ENCODE measurements around the gene RNF169.

The RNF169 gene

GRCh38 chr11:74730571-74731260 is 17.9 kb upstream of the RNF169 start:
- H3K4me3 ChIP-seq (ENCODE audit: low read depth, low read length), result peak overlapping the region; percentile 66
- no peaks in the 10 kb centered on the region for H3K36me3 ChIP-seq (ENCODE audit: control insufficient read depth, insufficient read depth, low read length)
- no peaks in the 10 kb centered on the region for H3K9me3 ChIP-seq (ENCODE audit: control insufficient read depth, insufficient read depth, low read length)
- H3K27me3 ChIP-seq (ENCODE audit: control insufficient read depth, insufficient read depth, low read length), result peaks cover 71% of the 10 kb centered on the region
- H3K27ac ChIP-seq (ENCODE audit: low read depth, low read length), result no peak overlapping the region
- no peaks in the 10 kb centered on the region; the same call in 1 of the 2 replicates for H3K4me1 ChIP-seq (ENCODE audit: control insufficient read depth, insufficient read depth, low read length)
- no peak overlapping the region for H3K9ac ChIP-seq (ENCODE audit: low read depth, low read length)

GRCh38 chr11:74731301-74732094 is 17.2 kb upstream of the RNF169 start, which contains the start of gene CHRDL2:
TSS of gene CHRDL2 (minus strand) at chr11:74731426. CDS start at chr11:74730888, 538 bp downstream.
- Histone ChIP-seq H3K4me1 (ENCODE audit: control insufficient read depth, insufficient read depth, low read length) (no peaks in the 10 kb centered on the region; the same call in 1 of the 2 replicates), H3K4me3 (ENCODE audit: low read depth, low read length) (peak within 1 kb of the TSS; percentile 66), H3K9me3 (ENCODE audit: control insufficient read depth, insufficient read depth, low read length) (no peaks in the 10 kb centered on the region), H3K27ac (ENCODE audit: low read depth, low read length) (no peak within 1 kb of the TSS), H3K9ac (ENCODE audit: low read depth, low read length) (no peak within 1 kb of the TSS), H3K27me3 (ENCODE audit: control insufficient read depth, insufficient read depth, low read length) (peaks cover 71% of the 10 kb centered on the region), H3K36me3 (ENCODE audit: control insufficient read depth, insufficient read depth, low read length) (no peaks in the 10 kb centered on the region)

GRCh38 chr11:74734559-74734925 is 14.1 kb upstream of the RNF169 start:
- H3K9me3 ChIP-seq (ENCODE audit: control insufficient read depth, insufficient read depth, low read length), result no peaks in the 10 kb centered on the region
- H3K9ac ChIP-seq (ENCODE audit: low read depth, low read length), result no peak overlapping the region

GRCh38 chr11:74735365-74735928 is 13.2 kb upstream of the RNF169 start:
- no peaks in the 10 kb centered on the region; the same call in 1 of the 2 replicates for H3K4me1 ChIP-seq (ENCODE audit: control insufficient read depth, insufficient read depth, low read length)
- H3K27ac ChIP-seq (ENCODE audit: low read depth, low read length), result no peak overlapping the region
- no peaks in the 10 kb centered on the region for H3K36me3 ChIP-seq (ENCODE audit: control insufficient read depth, insufficient read depth, low read length)
- H3K9me3 ChIP-seq (ENCODE audit: control insufficient read depth, insufficient read depth, low read length), result peaks cover 6% of the 10 kb centered on the region
- H3K9ac ChIP-seq (ENCODE audit: low read depth, low read length), result no peak overlapping the region
- H3K27me3 ChIP-seq (ENCODE audit: control insufficient read depth, insufficient read depth, low read length), result peaks cover 41% of the 10 kb centered on the region
- no peak overlapping the region for H3K4me3 ChIP-seq (ENCODE audit: low read depth, low read length)

More at GRCh38 chr11:74734559-74734925, 14.1 kb upstream of the RNF169 start:
- no peak overlapping the region for H3K27ac ChIP-seq (ENCODE audit: low read depth, low read length)
- no peaks in the 10 kb centered on the region; the same call in 1 of the 2 replicates for H3K4me1 ChIP-seq (ENCODE audit: control insufficient read depth, insufficient read depth, low read length)
- H3K27me3 ChIP-seq (ENCODE audit: control insufficient read depth, insufficient read depth, low read length), result peaks cover 50% of the 10 kb centered on the region
- no peak overlapping the region for H3K4me3 ChIP-seq (ENCODE audit: low read depth, low read length)
- H3K36me3 ChIP-seq (ENCODE audit: control insufficient read depth, insufficient read depth, low read length), result no peaks in the 10 kb centered on the region

GRCh38 chr11:74736031-74736430 is 12.6 kb upstream of the RNF169 start:
- Histone ChIP-seq H3K4me3 (ENCODE audit: low read depth, low read length) (no peak overlapping the region), H3K36me3 (ENCODE audit: control insufficient read depth, insufficient read depth, low read length) (no peaks in the 10 kb centered on the region), H3K27me3 (ENCODE audit: control insufficient read depth, insufficient read depth, low read length) (peaks cover 35% of the 10 kb centered on the region), H3K4me1 (ENCODE audit: control insufficient read depth, insufficient read depth, low read length) (no peaks in the 10 kb centered on the region), H3K9ac (ENCODE audit: low read depth, low read length) (no peak overlapping the region), H3K27ac (ENCODE audit: low read depth, low read length) (no peak overlapping the region), H3K9me3 (ENCODE audit: control insufficient read depth, insufficient read depth, low read length) (peaks cover 6% of the 10 kb centered on the region)

- no peak overlapping the region for H3K27ac ChIP-seq (ENCODE audit: low read depth, low read length)
- no peaks in the 10 kb centered on the region for H3K4me1 ChIP-seq (ENCODE audit: control insufficient read depth, insufficient read depth, low read length)
- no peak overlapping the region for H3K4me3 ChIP-seq (ENCODE audit: low read depth, low read length)
- H3K9ac ChIP-seq (ENCODE audit: low read depth, low read length), result no peak overlapping the region
- peaks cover 6% of the 10 kb centered on the region for H3K9me3 ChIP-seq (ENCODE audit: control insufficient read depth, insufficient read depth, low read length)
- 0 out of 2 replicates have a peak, but pooled peaks cover 3% of the 10 kb centered on the region for H3K27me3 ChIP-seq (ENCODE audit: control insufficient read depth, insufficient read depth, low read length)
- no peaks in the 10 kb centered on the region for H3K36me3 ChIP-seq (ENCODE audit: control insufficient read depth, insufficient read depth, low read length)
Measured at GRCh38 chr11:74739546-74740270, 8.9 kb upstream of the RNF169 start.

GRCh38 chr11:74742070-74742469 is 6.6 kb upstream of the RNF169 start:
- Histone ChIP-seq H3K9me3 (ENCODE audit: control insufficient read depth, insufficient read depth, low read length) (peaks cover 6% of the 10 kb centered on the region), H3K9ac (ENCODE audit: low read depth, low read length) (no peak overlapping the region), H3K36me3 (ENCODE audit: control insufficient read depth, insufficient read depth, low read length) (no peaks in the 10 kb centered on the region), H3K4me1 (ENCODE audit: control insufficient read depth, insufficient read depth, low read length) (0 out of 2 replicates have a peak, but pooled peaks cover 3% of the 10 kb centered on the region), H3K27ac (ENCODE audit: low read depth, low read length) (no peak overlapping the region), H3K4me3 (ENCODE audit: low read depth, low read length) (no peak overlapping the region), H3K27me3 (ENCODE audit: control insufficient read depth, insufficient read depth, low read length) (no peaks in the 10 kb centered on the region)

GRCh38 chr11:74743640-74744039 is 5.0 kb upstream of the RNF169 start:
- Histone ChIP-seq H3K9me3 (ENCODE audit: control insufficient read depth, insufficient read depth, low read length) (peaks cover 6% of the 10 kb centered on the region), H3K27me3 (ENCODE audit: control insufficient read depth, insufficient read depth, low read length) (no peaks in the 10 kb centered on the region), H3K4me1 (ENCODE audit: control insufficient read depth, insufficient read depth, low read length) (peaks cover 10% of the 10 kb centered on the region), H3K4me3 (ENCODE audit: low read depth, low read length) (no peak overlapping the region), H3K9ac (ENCODE audit: low read depth, low read length) (no peak overlapping the region), H3K27ac (ENCODE audit: low read depth, low read length) (no peak overlapping the region), H3K36me3 (ENCODE audit: control insufficient read depth, insufficient read depth, low read length) (no peaks in the 10 kb centered on the region)

GRCh38 chr11:74744277-74744676 is 4.4 kb upstream of the RNF169 start:
- Histone ChIP-seq H3K27ac (ENCODE audit: low read depth, low read length) (no peak overlapping the region), H3K9me3 (ENCODE audit: control insufficient read depth, insufficient read depth, low read length) (peaks cover 6% of the 10 kb centered on the region), H3K4me3 (ENCODE audit: low read depth, low read length) (no peak overlapping the region), H3K4me1 (ENCODE audit: control insufficient read depth, insufficient read depth, low read length) (peaks cover 10% of the 10 kb centered on the region), H3K9ac (ENCODE audit: low read depth, low read length) (no peak overlapping the region), H3K36me3 (ENCODE audit: control insufficient read depth, insufficient read depth, low read length) (no peaks in the 10 kb centered on the region), H3K27me3 (ENCODE audit: control insufficient read depth, insufficient read depth, low read length) (no peaks in the 10 kb centered on the region)

- Histone ChIP-seq H3K36me3 (ENCODE audit: control insufficient read depth, insufficient read depth, low read length) (no peaks in the 10 kb centered on the region), H3K9ac (ENCODE audit: low read depth, low read length) (no peak overlapping the region), H3K27ac (ENCODE audit: low read depth, low read length) (no peak overlapping the region), H3K27me3 (ENCODE audit: control insufficient read depth, insufficient read depth, low read length) (no peaks in the 10 kb centered on the region), H3K4me1 (ENCODE audit: control insufficient read depth, insufficient read depth, low read length) (peaks cover 19% of the 10 kb centered on the region), H3K4me3 (ENCODE audit: low read depth, low read length) (no peak overlapping the region), H3K9me3 (ENCODE audit: control insufficient read depth, insufficient read depth, low read length) (no peaks in the 10 kb centered on the region)
Measured at GRCh38 chr11:74746868-74747267, 1.8 kb upstream of the RNF169 start.
